NCI-H1048 (cell line): ENCODE measurements around the gene UBE2D2.
"Not testable (repeated sequence)": the region's sequence is repeated elsewhere in the genome, so short reads cannot be mapped to it uniquely, and the experiment has no call there.

Experiments
- DNase-seq: peaks from one replicate; lab custom pipeline; 2025; lab: John Stamatoyannopoulos, UW

Gene UBE2D2

DNA sequence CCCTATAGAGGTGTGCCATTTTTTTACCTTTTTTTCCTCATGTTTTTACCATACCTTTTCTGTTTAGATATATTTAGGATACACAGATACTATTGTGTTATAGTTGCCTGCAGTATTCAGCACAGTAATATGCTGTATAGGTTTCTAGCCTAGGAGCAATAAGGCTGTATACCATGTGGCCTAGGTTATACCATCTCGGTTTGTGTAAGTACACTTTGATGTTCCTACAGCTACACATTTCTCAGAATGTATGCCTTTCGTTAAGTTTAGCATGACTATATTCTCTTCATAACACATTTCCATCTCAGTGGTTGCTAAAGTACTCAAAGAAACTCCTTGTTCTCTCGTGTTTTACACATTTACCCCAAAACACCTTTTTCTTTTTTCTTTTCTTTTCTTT is 23.0 kb downstream of the UBE2D2 start:
- no peak for DNase-seq

GRCh38 chr5:139588116-139588515 is 27.0 kb downstream of the UBE2D2 start:
- not testable (repeated sequence) for DNase-seq

- no peak for DNase-seq
Measured at GRCh38 chr5:139588962-139589361, 27.8 kb downstream of the UBE2D2 start.

- DNase-seq: no peak
Measured at GRCh38 chr5:139592289-139592688, 31.1 kb downstream of the UBE2D2 start.

DNA sequence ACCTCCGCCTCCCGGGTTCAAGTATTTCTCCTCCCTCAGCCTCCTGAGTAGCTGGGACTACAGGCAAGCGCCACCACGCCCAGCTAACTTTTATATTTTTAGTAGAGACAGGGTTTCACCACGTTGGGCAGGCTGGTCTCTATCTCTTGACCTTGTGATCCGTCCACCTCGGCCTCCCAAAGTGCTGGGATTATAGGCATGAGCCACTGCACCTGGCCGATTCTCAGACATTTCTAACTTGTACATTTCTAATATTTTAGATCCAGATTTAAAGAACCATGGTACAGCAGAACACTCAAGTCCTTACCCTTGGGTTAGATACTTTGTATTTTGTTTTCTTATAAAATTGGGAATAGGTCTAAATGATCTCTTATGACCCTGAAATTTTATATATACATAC is 31.9 kb downstream of the UBE2D2 start:
- DNase-seq: not testable (repeated sequence)

DNA sequence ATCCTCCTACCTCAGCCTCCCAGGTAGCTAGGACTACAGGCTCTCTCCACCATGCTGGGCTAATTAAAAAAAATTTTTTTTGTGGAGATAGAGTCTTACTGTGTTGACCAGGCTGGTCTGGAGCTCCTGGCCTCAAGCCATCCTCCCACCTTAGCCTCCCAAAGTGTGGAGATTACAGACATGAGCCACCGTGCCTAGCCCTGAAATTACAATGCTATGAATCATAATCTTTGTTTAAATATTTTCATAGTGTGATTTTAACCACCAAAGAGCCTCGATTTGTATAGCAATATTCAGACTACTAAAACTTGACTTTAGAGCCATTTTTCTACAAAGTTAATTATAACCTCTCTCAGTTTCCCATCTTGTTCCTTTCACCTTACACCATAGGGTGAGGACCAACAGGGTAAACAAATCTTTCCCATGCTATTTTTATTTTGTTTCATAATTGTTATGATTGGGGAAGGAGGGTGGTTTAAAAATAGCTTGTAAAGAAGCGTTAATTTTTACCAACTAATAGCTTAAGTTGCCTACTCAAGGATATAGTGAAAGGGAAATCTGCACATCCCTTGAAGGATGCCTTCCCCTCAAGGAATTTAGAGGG is 32.7 kb downstream of the UBE2D2 start:
- DNase-seq: no peak

GRCh38 chr5:139597134-139597533 is 36.0 kb downstream of the UBE2D2 start:
- DNase-seq: no peak

DNA sequence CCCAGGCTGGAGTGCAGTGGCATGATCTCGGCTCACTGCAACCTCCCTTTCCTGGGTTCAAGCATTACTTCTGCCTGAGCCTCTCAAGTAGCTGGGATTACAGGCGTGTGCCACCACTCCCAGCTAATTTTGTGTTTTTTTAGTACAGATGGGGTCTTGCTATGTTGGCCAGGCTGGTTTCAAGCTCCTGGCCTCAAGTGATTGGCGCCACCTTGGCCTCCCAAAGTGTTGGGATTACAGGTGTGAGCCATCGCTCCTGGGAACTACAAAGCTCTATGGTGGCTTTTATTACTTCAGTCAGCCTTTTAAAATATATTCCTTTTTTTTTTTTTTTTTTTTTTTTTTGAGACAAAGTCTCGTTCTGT is 37.4 kb downstream of the UBE2D2 start:
- DNase-seq: not testable (repeated sequence)

DNA sequence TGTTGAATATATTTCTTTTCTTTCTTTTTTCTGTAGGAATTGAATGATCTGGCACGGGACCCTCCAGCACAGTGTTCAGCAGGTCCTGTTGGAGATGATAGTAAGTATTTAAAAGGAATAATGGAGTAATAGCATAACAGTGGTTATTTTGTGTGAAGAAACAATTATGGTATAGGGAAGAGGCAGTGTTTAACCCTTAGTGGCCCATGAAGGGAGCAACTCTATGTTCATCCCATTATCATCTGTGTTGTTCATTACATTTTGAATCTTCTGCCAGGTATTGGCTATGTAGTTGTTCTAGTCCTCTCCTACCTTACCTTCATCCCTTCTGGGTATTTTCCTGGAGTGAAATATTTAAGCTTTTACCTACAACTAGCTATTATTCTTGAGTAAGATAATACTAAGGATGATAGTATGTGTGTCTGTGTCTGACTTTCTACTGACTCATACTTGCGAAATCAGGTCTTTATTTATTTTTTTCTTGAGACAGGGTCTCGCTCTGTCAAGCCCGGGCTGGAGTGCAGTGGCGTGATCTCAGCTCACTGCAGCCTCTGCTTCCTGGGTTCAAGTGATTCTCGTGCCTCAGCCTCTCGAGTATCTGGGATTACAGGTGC is 39.3 kb downstream of the UBE2D2 start:
- no peak for DNase-seq

- DNase-seq: no peak
Measured at GRCh38 chr5:139601429-139601828, 40.3 kb downstream of the UBE2D2 start.

- DNase-seq: not testable (repeated sequence)
Measured at GRCh38 chr5:139601948-139602347, 40.8 kb downstream of the UBE2D2 start.

GRCh38 chr5:139605887-139606286 is 44.7 kb downstream of the UBE2D2 start:
- DNase-seq: no peak

- DNase-seq: no peak
Measured at GRCh38 chr5:139611703-139612584, 50.8 kb downstream of the UBE2D2 start.

GRCh38 chr5:139619861-139620260 is 58.7 kb downstream of the UBE2D2 start:
- DNase-seq: no peak

- DNase-seq: not testable (repeated sequence)
Measured at GRCh38 chr5:139625398-139625797, 64.3 kb downstream of the UBE2D2 start.

GRCh38 chr5:139630855-139631254 is 69.7 kb downstream of the UBE2D2 start:
- DNase-seq: no peak

DNA sequence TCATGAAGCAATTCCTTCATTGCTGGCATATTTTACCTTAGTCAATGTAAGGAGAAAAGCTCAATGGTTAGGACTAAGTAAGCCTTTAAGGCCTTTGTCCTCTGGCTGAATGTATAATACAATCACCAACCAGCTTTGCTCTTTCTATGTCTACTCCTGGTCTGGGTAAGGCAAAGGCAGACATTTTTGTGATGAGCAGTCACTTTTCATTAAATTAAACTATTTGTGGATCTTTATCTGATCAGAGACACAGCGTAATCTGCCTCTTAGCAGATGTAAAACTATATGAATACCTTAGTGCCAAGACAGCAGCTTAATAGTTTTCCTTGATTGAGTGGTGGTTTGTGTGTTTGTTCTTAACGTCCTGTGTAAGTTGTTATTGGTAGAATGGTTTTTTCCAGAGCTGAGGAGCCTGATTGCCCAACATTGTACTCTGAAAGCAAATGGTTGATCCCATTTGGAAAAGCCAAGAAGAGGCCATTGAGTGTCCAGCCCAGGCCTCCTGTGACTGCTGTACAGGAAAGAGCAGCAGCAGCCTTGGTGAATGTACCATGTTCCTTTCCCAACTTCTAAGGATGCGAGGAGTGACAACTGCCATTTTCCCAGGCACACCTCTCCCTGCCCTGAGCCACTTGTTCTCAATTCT is 70.5 kb downstream of the UBE2D2 start:
- DNase-seq: no peak

GRCh38 chr5:139633295-139634027 is 72.3 kb downstream of the UBE2D2 start:
- DNase-seq: no peak

DNA sequence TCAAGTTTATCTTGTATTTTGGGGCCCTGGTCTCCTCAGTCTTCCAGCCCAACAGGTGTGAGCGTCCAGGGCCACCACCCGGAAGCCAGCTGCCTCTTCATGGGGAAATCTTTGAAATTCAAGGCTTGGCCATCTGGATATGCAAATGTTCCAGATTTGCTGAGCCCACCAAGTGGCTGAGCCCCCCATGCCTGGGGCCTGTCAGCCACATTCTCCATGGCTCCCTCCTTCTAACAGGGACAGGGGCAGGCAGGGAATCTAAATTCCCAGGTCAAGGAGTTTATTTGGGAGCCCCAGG is 72.8 kb downstream of the UBE2D2 start:
- no peak for DNase-seq

DNA sequence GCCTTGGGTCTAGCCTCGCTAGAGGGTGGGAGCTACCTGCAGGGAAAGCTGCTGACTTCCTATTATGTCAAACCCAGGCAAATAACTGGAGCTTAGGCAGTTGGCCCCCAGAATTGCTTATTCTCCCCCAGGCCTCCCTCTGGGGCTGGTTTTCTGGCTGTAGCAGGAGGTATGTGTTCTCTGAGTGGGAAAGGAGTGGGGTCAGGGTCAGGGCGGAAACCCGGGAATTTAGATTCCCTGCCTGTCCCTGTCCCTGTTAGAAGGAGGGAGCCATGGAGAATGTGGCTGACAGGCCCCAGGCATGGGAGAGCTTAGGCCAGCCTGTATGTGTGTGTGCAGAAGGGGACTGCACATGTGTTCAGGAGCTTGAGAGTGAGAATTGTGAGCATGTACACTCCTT is 73.4 kb downstream of the UBE2D2 start:
- DNase-seq: no peak

GRCh38 chr5:139635191-139635590 is 74.1 kb downstream of the UBE2D2 start:
- no peak for DNase-seq

GRCh38 chr5:139635606-139636206 is 74.6 kb downstream of the UBE2D2 start:
- DNase-seq: no peak
